ENCODE measurements around the gene HTRA3. TPM values are rescaled to one million over a fixed set of nuclear protein-coding genes. Genes with fewer than 3 reads are reported as not detected.

The HTRA3 gene
- total and polyA plus RNA-seq, 2 of the 8 experiments (the other 6 are each of a cell fraction or from before 2014, with no cell fraction given): 3.2 to 5.8 TPM

DNA sequence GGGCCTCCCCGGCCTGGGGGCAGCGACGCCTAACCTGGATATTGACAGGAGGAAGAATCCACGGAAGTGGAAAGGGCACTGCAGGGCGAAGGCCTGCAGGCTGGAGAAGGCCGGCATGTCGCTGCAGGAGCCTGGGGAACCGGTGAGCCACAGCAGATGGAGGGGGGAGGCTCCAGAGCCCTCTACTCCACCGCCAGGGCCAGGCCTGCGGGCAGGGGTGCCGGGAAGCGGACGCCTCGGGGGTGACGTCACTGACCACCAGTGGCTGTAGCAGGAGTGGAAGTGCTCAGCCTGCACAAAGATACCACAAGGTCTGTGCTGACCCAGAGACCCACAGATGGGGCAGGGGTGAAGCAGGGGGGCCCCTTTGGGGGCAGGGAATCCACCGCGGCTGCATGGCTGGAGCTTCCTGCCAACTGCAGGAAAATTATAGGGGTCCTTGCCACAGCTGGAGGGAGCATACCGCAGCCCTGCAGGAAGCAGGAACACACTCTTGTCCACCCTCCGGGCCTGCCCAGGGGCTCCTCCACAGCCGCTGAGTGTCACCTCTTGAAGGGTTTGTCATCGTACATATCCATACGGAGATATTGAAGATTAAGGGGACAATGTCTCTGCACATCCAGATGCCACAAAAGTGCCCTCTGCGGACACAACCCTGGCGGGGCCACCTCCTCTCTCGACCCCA is 7.6 kb upstream of the HTRA3 start:
- Histone ChIP-seq H2AFZ (ENCODE audit: low read length) (no peak overlapping the region), H3K9ac (replicated peaks in 1 of 4; ENCODE audit: extremely low read depth in 1 of 4, low read depth in 3 of 4, low read length in 3 of 4) (no peak overlapping the region), H3K4me3 (ENCODE audit: extremely low read depth in 1 of 4, insufficient read depth in 2 of 4, low read depth in 3 of 4, low read length in 4 of 4) (no peak overlapping the region), H2BK120ac (replicated peaks; ENCODE audit: low read depth, low read length) (no peak overlapping the region), H3K23ac (ENCODE audit: insufficient read length) (no peak overlapping the region), H4K8ac (ENCODE audit: extremely low read depth, insufficient read depth, low read length) (no peak overlapping the region), H3K4me1 (replicated peaks in 1 of 4; ENCODE audit: control insufficient read depth in 3 of 4, insufficient read depth in 4 of 4, low read length in 3 of 4) (peaks cover 0 to 8% (median 2%) of the 10 kb centered on the region in 4 experiments; a peak in 4 of 7 replicates), H3K4me2 (ENCODE audit: insufficient read depth in 1 of 2, low read depth in 2 of 2, low read length in 2 of 2) (no peak overlapping the region), H2BK12ac (ENCODE audit: low read depth, low read length) (no peak overlapping the region), H3K79me2 (ENCODE audit: control insufficient read depth in 1 of 2, insufficient read depth in 2 of 2, low read length in 2 of 2) (no peaks in the 10 kb centered on the region), H3K18ac (ENCODE audit: extremely low read depth, low read length) (no peak overlapping the region), H3K4ac (replicated peaks; ENCODE audit: insufficient read length, low read depth, low read length) (no peak overlapping the region), H2BK20ac (ENCODE audit: low read length) (no peak overlapping the region), H4K20me1 (replicated peaks in 1 of 2; ENCODE audit: control insufficient read depth in 1 of 2, insufficient read depth in 2 of 2, low read length in 2 of 2) (peaks cover 0 to 1% of the 10 kb centered on the region in 2 experiments), H3K27me3 (replicated peaks in 1 of 4; ENCODE audit: control insufficient read depth in 3 of 4, extremely low read depth in 1 of 4, insufficient read depth in 3 of 4, low read length in 3 of 4) (no peaks in the 10 kb centered on the region), H3K56ac (replicated peaks; ENCODE audit: insufficient read length, low read depth, low read length) (no peak overlapping the region), H3K9me3 (ENCODE audit: insufficient read depth in 2 of 2, low read depth in 1 of 2, low read length in 1 of 2) (no peaks in the 10 kb centered on the region), H3K79me1 (ENCODE audit: low read depth, low read length) (no peaks in the 10 kb centered on the region), H4K91ac (replicated peaks; ENCODE audit: insufficient read length, low read length) (no peak overlapping the region), H4K5ac (ENCODE audit: insufficient read length, low read depth, low read length) (no peak overlapping the region), H3K14ac (ENCODE audit: insufficient read length) (no peak overlapping the region), H3K27ac (ENCODE audit: low read depth, low read length) (no peak overlapping the region), H3K36me3 (ENCODE audit: control insufficient read depth in 2 of 4, insufficient read depth in 4 of 4, low read length in 3 of 4) (no peaks in the 10 kb centered on the region), H2BK15ac (ENCODE audit: low read length) (no peak overlapping the region), H2AK5ac (ENCODE audit: low read depth, low read length) (no peak overlapping the region), H3K23me2 (ENCODE audit: low read depth, low read length) (no peaks in the 10 kb centered on the region), H2BK5ac (ENCODE audit: low read depth, low read length) (no peak overlapping the region)
- ChIA-PET POLR2A (ENCODE audit: partially characterized antibody) (no interaction called here), CTCF (ENCODE audit: partially characterized antibody) (interaction anchor here (1.6 kb wide), 1 partner anchor 17 kb away, joined by 3 read pairs; no protein-coding TSS in a partner anchor)
- 90% methylated on average over 22 of the region's 25 CpGs; no CpG with 5 or more reads in 1 of the 2 experiments for WGBS, 2 experiments (ENCODE audit: extremely low coverage in 1 of 2, insufficient coverage in 1 of 2, insufficient read length in 1 of 2, insufficient replicate concordance in 2 of 2, low coverage in 1 of 2, low lambda C conversion rate in 2 of 2, missing lambda C conversion rate in 1 of 2)
- no peak for DNase-seq (ENCODE audit: low read depth in 1 of 2, low spot score in 2 of 2)
- no peak for FAIRE-seq
- TF ChIP-seq SIRT6 (IDR thresholded peaks at IDR 0.05; ENCODE audit: low read length): no peak
- TF ChIP-seq, protein P1, sequence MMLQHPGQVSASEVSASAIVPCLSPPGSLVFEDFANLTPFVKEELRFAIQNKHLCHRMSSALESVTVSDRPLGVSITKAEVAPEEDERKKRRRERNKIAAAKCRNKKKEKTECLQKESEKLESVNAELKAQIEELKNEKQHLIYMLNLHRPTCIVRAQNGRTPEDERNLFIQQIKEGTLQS (IDR thresholded peaks at IDR 0.05; ENCODE audit: insufficient read depth, low read depth, low read length): no peak
- no peak for TF ChIP-seq EGR1 (IDR thresholded peaks at IDR 0.05; ENCODE audit: borderline replicate concordance, low read depth, low read length)
- TF ChIP-seq NRF1 (IDR thresholded peaks at IDR 0.05; ENCODE audit: low read depth, low read length): no peak
- TF ChIP-seq TEAD4 (IDR thresholded peaks at IDR 0.05; ENCODE audit: low read depth, low read length): no peak
- TF ChIP-seq CHD2 (IDR thresholded peaks at IDR 0.05; ENCODE audit: low read length): no peak
- no peak for TF ChIP-seq CTBP2 (IDR thresholded peaks at IDR 0.05; ENCODE audit: borderline replicate concordance, insufficient read depth, insufficient read length, low read length)
- TF ChIP-seq, protein P2, sequence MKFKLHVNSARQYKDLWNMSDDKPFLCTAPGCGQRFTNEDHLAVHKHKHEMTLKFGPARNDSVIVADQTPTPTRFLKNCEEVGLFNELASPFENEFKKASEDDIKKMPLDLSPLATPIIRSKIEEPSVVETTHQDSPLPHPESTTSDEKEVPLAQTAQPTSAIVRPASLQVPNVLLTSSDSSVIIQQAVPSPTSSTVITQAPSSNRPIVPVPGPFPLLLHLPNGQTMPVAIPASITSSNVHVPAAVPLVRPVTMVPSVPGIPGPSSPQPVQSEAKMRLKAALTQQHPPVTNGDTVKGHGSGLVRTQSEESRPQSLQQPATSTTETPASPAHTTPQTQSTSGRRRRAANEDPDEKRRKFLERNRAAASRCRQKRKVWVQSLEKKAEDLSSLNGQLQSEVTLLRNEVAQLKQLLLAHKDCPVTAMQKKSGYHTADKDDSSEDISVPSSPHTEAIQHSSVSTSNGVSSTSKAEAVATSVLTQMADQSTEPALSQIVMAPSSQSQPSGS (IDR thresholded peaks at IDR 0.05; ENCODE audit: low read length): no peak
- TF ChIP-seq HDAC2 (IDR thresholded peaks at IDR 0.05; ENCODE audit: borderline replicate concordance in 1 of 2, low read depth in 2 of 2, low read length in 2 of 2): no peak
- no peak for TF ChIP-seq KDM4A (IDR thresholded peaks at IDR 0.05; ENCODE audit: low read depth, low read length, severe bottlenecking)

All from H1 (cell line).